Psoas muscle (tissue), 8 donors: ENCODE data around the gene LRRK1. TPM values are rescaled to one million over a fixed set of nuclear protein-coding genes. Genes with fewer than 3 reads are reported as not detected.

ENCODE experiments used
- ATAC-seq, 4 donors: fragments of 200-7000 bp; cut with Tn5 transposase; one replicate each; pipeline ENCODE4 v1.9.1; 2020; ENCODE audit warnings: moderate library complexity in 3 of 4, mild to moderate bottlenecking in 2 of 4
- DNase-seq, 2 donors: peaks; one replicate each; pipeline ENCODE4 v3.0.0-alpha.2; 2020
- H3K27ac ChIP-seq: fragments of 200-600 bp; one replicate; pipeline ENCODE4 v1.8.0; 2022
- H3K27me3 ChIP-seq, 3 donors: fragments of 200-600 bp in 1 of 3; one replicate each; pipeline versions ENCODE4 v1.6.1 to v1.8.0; 2013 to 2022; ENCODE audit warnings: low read length in 2 of 3, mild to moderate bottlenecking in 2 of 3, moderate library complexity in 1 of 3; ENCODE audit not compliant: insufficient read depth in 3 of 3
- H3K36me3 ChIP-seq, 2 donors: fragments of 200-600 bp in 1 of 2; one replicate each; pipeline versions ENCODE4 v1.6.1 to v1.8.0; 2013 to 2022; ENCODE audit warnings: low read depth in 1 of 2, mild to moderate bottlenecking in 1 of 2, moderate library complexity in 1 of 2; ENCODE audit not compliant: insufficient read depth in 1 of 2
- H3K4me1 ChIP-seq: fragments of 200-600 bp; one replicate; pipeline ENCODE4 v1.8.0; 2022
- H3K4me3 ChIP-seq: fragments of 200-600 bp; one replicate; pipeline ENCODE4 v1.8.0; 2022; ENCODE audit warnings: mild to moderate bottlenecking
- H3K9me3 ChIP-seq: fragments of 200-600 bp; one replicate; pipeline ENCODE4 v1.8.0; 2022
- WGBS, 3 donors: extraction: QIAGEN DNeasy Blood & Tissue Kit; methylation state at CpG; one replicate each; pipeline versions ENCODE4 v1.1.6 to v1.1.7; 2013; 5-methylcytosine and 5-hydroxymethylcytosine counted together
- intact Hi-C, 2 donors: fragments of 100-400 bp; cut with DNase I; formaldehyde crosslinking; loops; one replicate each; pipeline versions ENCODE4 v1.11.0 to v1.14.2; 2022
- polyA plus RNA-seq, 3 donors: library from polyadenylated mRNA; stranded (reverse); fragments of 200-250 nt; gene quantifications; one replicate each; pipeline ENCODE4 v1.2.3, GENCODE V29; 2013
- total RNA-seq, 4 donors: library from RNA; stranded (reverse); fragmentation: NEBNext Ultra II Directional in 2 of 4; extraction: Animal tissue kit (Norgen Biotek cat#: 25700) in 2 of 4; gene quantifications; one replicate each; pipeline versions ENCODE4 v1.2.1 to v1.2.4, GENCODE V29; 2021 to 2023
- TF ChIP-seq, protein P1 (sequence below): fragments of 200-600 bp; IDR thresholded peaks from one replicate; pipeline ENCODE4 v1.8.0; 2022; ENCODE audit warnings: antibody characterized with exemption
- donor health status: healthy with polysubstance abuse.
- donor health status: DM: no; HTN: no; CAD: no; lungs with moderate emphysema.
- donor health status: Bipolar disorder and iron deficiency.
- donor health status: healthy.
- donor health status: DM: yes; HTN: yes; CAD: no.
- donor health status: DM: no; HTN: no; CAD: no.
- donor health status: DM: no; HTN: no; CAD: no.
- donor health status: DM: yes; HTN: yes; CAD: no.

The LRRK1 gene
- total and polyA plus RNA-seq, 7 donors: 0.91 to 7.6 (median 2.6) TPM

GRCh38 chr15:101037090-101037830 lies 118.1 kb downstream of the LRRK1 start:
- no peaks in the 10 kb centered on the region for H3K27me3 ChIP-seq
- no peak overlapping the region for H3K27ac ChIP-seq
- DNase-seq (no peak), ATAC-seq (no peak)
- H3K4me3 ChIP-seq: no peak overlapping the region
- no peaks in the 10 kb centered on the region for H3K36me3 ChIP-seq
- TF ChIP-seq, protein P1, sequence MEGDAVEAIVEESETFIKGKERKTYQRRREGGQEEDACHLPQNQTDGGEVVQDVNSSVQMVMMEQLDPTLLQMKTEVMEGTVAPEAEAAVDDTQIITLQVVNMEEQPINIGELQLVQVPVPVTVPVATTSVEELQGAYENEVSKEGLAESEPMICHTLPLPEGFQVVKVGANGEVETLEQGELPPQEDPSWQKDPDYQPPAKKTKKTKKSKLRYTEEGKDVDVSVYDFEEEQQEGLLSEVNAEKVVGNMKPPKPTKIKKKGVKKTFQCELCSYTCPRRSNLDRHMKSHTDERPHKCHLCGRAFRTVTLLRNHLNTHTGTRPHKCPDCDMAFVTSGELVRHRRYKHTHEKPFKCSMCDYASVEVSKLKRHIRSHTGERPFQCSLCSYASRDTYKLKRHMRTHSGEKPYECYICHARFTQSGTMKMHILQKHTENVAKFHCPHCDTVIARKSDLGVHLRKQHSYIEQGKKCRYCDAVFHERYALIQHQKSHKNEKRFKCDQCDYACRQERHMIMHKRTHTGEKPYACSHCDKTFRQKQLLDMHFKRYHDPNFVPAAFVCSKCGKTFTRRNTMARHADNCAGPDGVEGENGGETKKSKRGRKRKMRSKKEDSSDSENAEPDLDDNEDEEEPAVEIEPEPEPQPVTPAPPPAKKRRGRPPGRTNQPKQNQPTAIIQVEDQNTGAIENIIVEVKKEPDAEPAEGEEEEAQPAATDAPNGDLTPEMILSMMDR: no peak
- intact Hi-C loops: no loop called here
- 94 to 98% (median 94%) methylated on average over 3 of the region's 3 CpGs for WGBS, 3 donors
- H3K9me3 ChIP-seq: peaks cover 28% of the 10 kb centered on the region
- H3K4me1 ChIP-seq: no peaks in the 10 kb centered on the region

DNA sequence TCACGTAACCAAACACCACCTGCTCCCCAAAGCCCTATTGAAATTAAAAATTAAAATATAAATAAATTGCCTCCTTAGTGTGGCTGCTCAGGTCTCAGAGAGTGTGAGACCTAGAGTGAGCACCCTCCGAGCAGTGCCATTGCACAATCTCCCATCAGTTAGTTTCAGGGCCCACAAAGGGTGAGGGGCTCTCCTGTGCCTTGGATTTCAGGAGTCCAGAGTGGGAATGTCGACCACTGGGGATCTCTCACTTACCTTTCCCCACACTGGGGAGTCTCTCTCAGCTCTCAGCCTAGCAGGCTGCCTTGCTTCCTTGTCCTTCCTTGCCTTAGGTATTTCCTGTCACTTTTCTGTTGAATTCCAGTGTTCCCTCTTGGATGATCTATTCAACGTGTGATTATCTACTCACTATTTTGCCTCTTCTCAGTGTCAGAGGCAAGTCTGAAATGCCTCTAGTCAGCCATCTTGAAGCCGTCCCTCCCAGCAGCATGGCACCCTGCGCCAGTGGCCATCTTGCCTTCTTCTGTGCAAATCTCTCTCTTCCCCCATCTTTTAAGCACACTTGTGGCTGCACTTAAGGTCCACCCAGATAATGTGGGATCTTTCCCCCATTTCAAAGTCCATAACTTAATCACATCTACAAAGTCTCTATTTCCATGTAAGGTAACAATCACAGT lies 119.3 kb downstream of the LRRK1 start:
- Histone ChIP-seq H3K27ac (no peak overlapping the region), H3K36me3 (no peaks in the 10 kb centered on the region), H3K4me3 (no peak overlapping the region), H3K27me3 (no peaks in the 10 kb centered on the region), H3K4me1 (no peaks in the 10 kb centered on the region), H3K9me3 (peaks cover 27% of the 10 kb centered on the region)
- TF ChIP-seq, protein P1: no peak
- ATAC-seq (no peak), DNase-seq (no peak)
- 88 to 91% (median 89%) methylated on average over 6 of the region's 6 CpGs for WGBS, 3 donors
- intact Hi-C loops: no loop called here

GRCh38 chr15:101039461-101039860 lies 120.3 kb downstream of the LRRK1 start:
- H3K27me3 ChIP-seq: no peaks in the 10 kb centered on the region
- H3K27ac ChIP-seq: no peak overlapping the region
- H3K4me3 ChIP-seq: no peak overlapping the region
- 77 to 87% (median 84%) methylated on average over 3 of the region's 3 CpGs for WGBS, 3 donors
- peaks cover 0 to 8% of the 10 kb centered on the region in 2 donors for H3K36me3 ChIP-seq
- TF ChIP-seq, protein P1: no peak
- peaks cover 19% of the 10 kb centered on the region for H3K9me3 ChIP-seq
- intact Hi-C loops: no loop called here
- DNase-seq (no peak), ATAC-seq (no peak)
- H3K4me1 ChIP-seq: no peaks in the 10 kb centered on the region

DNA sequence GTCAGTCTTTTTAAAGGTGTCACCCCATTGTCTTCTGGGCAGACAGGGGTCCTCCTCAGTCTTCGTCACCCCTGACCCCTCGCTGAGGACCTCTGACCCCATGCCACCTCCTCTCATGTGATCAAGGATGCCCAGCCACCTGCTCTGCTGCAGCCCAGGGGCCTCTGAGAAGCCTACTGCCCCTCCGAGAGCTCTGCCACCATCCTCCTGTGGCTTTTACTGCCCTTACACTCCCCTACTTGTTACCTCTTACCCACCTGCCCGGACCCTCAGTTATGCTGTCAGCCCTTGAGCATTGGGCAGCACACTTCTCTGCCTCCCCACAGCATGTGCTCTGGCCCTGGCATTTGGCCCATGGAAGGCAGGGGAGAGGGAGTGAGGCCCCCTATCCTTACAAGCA lies 123.2 kb downstream of the LRRK1 start:
- Histone ChIP-seq H3K27ac (no peak overlapping the region), H3K4me3 (no peak overlapping the region), H3K27me3 (no peaks in the 10 kb centered on the region), H3K36me3 (peaks cover 0 to 14% of the 10 kb centered on the region in 2 donors), H3K4me1 (no peaks in the 10 kb centered on the region), H3K9me3 (peaks cover 5% of the 10 kb centered on the region)
- intact Hi-C loops: no loop called here
- 92 to 100% (median 92%) methylated on average over 4 of the region's 4 CpGs for WGBS, 3 donors
- TF ChIP-seq, protein P1: no peak
- DNase-seq (no peak), ATAC-seq (no peak)
